ENCODE measurements around the gene TEC. TPM values are rescaled to one million over a fixed set of nuclear protein-coding genes. Genes with fewer than 3 reads are reported as not detected.
"Not testable (repeated sequence)": the region's sequence is repeated elsewhere in the genome, so short reads cannot be mapped to it uniquely, and the experiment has no call there.

TEC gene
- polyA plus RNA-seq, 3 donors, result 3.7 to 4.9 (median 4.0) TPM

DNA sequence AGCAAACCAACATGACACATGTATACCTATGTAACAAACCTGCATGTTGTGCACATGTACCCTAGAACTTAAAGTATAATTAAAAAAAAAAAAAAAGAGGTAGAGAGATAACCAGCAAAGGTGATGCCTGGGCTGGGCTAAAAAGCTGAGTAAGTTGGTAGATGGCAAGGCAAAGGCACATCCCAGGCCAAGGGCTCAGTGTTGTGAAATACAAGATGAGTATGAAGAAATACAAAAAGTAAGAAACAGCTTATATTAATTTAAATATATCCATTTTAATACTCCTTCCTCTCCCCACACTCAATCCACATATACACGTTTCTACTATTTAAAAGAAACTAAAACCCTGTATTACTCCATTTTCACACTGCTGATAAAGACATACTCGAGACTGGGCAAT, 25.8 kb downstream of the TEC start:
- DNase-seq (ENCODE audit: low read depth in 3 of 3, low spot score in 2 of 3), result no peak

GRCh38 chr4:48243429-48243828, 26.2 kb downstream of the TEC start:
- no peak for DNase-seq (ENCODE audit: low read depth in 3 of 3, low spot score in 2 of 3)

DNA sequence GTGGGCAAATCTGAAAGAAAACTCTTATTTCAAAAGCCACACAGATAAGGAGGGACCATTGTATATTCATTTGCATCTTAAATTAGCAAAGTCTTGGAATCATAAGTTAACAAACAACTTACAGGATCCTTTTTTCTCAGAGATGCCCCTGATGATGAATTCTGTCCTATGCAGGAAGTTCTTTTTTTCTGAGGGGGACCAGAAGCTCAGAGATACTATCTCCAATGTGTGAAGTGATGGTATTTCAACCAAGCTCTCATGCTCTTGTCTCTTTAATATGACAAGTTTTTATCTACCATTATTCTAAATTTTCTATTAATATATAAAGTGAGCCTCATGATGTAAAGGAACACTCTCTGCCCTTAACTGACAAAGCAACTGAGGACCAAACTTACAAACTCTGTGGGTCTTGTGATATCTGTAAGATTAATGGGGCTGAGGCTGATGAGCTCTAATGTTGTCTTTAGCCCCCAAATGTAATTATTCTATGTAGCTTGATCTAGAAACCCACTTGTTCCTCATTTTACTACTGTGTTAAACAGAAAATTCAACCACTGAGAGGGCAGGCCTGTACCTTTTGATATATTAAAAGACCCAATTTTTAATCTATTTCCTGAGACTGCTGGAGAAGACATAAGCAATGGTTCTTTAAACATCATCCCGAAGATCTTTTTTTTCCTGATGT, 27.0 kb downstream of the TEC start:
- DNase-seq (ENCODE audit: low read depth in 3 of 3, low spot score in 2 of 3), result no peak

GRCh38 chr4:48241731-48242130, 27.9 kb downstream of the TEC start:
- no peak for DNase-seq (ENCODE audit: low read depth in 3 of 3, low spot score in 2 of 3)

- DNase-seq (ENCODE audit: low read depth in 3 of 3, low spot score in 2 of 3), result no peak
Observed at GRCh38 chr4:48237996-48238645, 31.5 kb downstream of the TEC start.

DNA sequence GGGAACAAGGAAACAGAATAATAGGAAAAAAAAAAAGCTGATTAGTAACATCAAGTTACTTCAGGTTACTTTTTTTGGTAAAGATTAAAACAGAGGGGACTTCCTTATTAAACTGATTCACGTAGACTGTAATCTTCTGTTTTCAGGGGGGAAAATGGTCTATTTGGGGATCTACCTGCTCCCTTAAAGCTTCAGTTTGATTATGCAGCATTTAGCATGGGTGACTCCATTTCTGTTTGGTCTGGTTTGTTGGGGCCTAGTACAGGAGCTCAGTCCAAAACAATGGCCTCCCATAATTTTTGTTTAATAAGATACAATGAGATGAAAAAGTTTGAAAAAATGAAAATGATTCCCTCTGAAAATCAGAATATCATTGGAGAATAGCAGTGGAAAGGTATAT, 34.6 kb downstream of the TEC start:
- no peak for DNase-seq (ENCODE audit: low read depth in 3 of 3, low spot score in 2 of 3)

DNA sequence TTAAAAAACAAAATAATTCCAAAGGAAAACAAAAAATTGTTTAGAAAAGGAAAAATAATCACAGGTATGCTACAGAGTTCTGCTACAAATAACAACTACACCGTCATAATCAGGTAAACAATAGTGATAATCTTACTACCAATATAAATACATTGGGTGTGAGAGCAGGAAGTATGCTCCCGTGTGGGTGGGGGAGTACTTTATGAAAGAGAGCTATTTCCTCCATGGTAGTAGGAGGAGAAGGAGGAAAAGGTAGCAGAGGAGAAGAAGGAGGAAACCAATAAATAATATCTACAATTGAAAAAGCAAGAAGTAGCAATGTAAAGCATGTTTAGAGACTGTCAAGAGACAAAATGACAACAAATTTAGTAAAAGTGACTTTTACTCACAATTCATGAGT, 35.1 kb downstream of the TEC start:
- DNase-seq (ENCODE audit: low read depth in 3 of 3, low spot score in 2 of 3), result no peak

DNA sequence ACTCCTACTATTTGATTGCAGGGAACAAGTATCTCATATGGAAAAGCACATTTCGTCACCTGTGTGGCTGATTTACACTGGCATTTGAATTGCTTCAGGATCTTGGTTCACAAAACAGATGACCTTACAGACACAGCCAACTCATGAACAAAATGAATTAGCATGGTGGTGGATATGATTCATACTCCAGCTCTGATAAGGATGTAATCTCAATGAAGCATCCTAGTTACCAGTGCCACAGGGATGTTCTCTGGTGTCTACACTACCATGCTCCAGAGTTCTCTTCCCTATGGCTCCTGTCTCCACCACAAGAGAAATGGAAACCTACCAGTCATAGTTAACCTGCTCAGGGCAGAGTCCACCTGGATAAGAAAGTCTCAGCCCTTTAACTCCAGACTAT, 40.7 kb downstream of the TEC start:
- no peak for DNase-seq (ENCODE audit: low read depth in 3 of 3, low spot score in 2 of 3)

GRCh38 chr4:48227662-48228061, 42.0 kb downstream of the TEC start:
- no peak for DNase-seq (ENCODE audit: low read depth in 3 of 3, low spot score in 2 of 3)

GRCh38 chr4:48226199-48226598, 43.4 kb downstream of the TEC start:
- no peak for DNase-seq (ENCODE audit: low read depth in 3 of 3, low spot score in 2 of 3)

DNA sequence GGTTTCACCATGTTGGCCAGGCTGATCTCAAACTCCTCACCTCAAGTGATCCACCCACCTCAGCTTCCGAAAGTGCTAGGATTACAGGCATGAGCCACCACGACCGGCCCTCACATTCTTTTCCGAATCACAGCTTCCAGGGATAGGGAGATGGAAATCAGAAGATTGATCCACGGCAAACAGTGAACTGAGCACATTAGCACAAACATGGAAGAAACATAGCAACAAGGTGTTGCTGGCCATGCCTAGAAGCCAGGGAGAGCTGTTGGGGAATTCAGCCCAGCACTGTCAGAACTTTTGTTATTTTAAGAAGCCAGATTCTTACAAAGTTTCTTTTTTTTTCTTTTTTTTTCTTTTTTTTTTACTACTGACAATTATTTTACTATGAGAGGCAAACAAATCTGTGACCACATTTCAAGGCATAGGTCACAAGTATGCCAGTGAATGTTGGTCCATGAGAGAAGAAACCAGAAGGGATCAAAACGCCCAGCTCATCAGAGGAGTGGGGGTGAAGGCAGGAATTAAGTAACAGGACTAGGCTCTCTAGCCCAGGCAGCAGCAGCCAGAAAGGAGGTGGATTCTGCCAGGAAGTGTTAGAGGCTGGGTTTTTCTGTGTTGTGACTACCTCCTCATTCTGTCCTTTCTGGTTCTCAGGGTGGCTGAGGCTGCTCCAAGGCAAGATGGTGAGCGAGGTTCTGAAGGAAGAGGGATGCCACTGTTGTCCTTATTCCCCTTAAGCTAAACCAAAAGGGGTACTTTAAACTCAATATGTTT, 44.1 kb downstream of the TEC start:
- DNase-seq (ENCODE audit: low read depth in 3 of 3, low spot score in 2 of 3), result no peak

- no peak for DNase-seq (ENCODE audit: low read depth in 3 of 3, low spot score in 2 of 3)
Observed at GRCh38 chr4:48224606-48225005, 45.0 kb downstream of the TEC start.

DNA sequence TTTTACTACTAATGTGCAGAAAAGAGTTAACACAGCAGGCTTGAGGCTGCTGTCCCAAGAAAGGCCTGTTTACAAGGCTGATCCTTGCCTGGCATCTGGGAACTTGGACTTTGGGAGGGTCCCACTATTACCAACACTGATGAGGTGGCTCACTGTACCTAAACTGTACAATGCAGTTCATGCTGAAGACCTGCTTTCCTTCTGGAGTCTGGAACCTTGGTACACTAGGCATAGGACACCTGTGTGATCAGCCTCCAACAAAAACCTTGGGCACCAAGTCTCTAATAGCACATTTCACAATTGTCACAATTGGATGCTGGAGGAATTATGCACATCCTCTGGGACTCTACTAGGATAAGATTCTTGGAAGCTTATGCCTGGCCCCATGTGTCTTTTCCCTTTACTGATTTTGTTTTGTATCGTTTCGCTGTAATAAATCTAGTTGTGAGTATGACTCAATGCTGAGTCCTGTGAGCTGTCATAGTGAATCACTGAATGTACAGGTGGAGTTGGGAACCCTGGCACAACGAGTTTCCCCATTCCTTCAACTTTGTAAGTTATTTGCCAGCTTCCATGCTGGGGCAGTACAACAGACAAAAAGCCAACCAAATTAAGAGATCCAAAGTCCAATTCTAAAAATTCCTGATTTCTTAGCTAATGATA, 45.9 kb downstream of the TEC start:
- no peak for DNase-seq (ENCODE audit: low read depth in 3 of 3, low spot score in 2 of 3)

DNA sequence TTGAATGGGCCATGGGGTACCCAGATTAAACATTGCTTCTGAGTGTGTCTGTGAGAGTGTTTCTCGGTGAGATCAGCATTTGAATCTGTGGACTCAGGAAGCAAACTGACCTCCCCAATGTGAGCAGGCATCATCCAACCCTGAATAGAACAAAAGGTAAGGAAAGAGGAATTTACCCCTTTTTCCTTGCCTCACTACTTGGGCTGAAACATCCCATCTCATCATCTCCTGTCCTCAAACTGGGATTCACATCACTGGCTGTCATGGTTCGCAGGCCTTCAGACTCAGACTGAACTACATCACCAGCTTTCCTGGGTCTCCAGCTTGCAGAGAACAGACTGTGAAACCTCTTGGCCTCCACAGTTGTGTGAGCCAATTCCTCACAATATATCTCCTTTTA, 47.1 kb downstream of the TEC start:
- no peak for DNase-seq (ENCODE audit: low read depth in 3 of 3, low spot score in 2 of 3)

DNA sequence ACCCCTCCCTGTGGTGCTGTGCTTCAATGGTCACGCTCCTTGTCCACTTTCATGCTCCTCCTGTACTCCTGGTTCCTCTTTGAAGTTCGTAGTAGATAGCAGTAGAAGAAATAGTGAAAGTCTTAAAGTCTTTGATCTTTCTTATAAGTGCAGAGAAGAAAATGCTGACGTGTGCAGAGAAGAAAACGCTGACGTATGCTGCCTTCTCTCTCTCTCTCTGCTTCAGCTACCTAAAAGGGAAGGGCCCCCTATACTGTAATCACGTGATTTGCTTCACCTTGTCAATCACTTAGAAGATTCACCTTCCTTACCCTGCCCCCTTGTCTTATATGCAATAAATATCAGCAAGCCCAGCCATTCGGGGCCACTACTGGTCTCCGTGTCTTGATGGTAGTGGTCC, 50.2 kb downstream of the TEC start:
- not testable (repeated sequence) for DNase-seq (ENCODE audit: low read depth in 3 of 3, low spot score in 2 of 3)

DNA sequence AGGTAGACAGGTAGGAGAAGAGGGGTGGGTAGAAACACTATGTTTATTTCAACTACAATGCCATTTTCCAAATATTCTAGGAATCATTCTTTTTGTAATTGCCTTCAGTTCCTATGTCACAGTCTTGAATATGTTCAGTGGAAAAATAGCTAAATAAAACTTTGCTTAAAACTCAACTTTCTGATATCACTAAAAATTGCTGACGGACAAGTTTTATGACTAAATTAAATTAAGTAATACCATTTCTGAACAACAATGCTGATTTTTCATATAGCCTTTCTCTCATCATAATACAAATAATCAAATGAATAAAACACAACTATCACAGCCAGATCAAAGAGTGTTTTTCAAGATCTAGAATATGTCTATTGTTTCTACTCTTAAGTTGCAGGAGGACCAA, 53.1 kb downstream of the TEC start:
- DNase-seq (ENCODE audit: low read depth in 3 of 3, low spot score in 2 of 3), result no peak

DNA sequence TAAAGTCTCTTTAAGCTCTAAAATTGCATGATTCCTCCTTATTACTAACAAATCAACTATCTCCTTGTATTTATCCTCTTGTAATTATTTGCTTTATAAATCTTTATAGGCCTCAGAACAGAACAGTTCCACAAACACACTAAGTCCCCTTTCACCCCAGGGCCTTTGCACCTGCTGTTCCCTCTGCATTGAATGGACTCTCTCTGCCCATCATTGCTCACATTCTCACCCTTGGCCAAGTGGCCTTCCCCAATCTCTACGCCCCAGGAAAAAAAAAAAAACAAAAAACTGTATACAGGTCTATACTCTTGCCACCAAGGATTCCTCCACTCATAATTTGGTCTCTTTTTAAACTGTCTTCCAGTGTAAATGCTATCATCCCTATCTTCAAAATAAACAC, 53.7 kb downstream of the TEC start:
- DNase-seq (ENCODE audit: low read depth in 3 of 3, low spot score in 2 of 3), result no peak

- no peak for DNase-seq (ENCODE audit: low read depth in 3 of 3, low spot score in 2 of 3)
Observed at GRCh38 chr4:48212165-48212564, 57.5 kb downstream of the TEC start.

- DNase-seq (ENCODE audit: low read depth in 3 of 3, low spot score in 2 of 3), result no peak
Observed at GRCh38 chr4:48210966-48211328, 58.7 kb downstream of the TEC start.

- no peak for DNase-seq (ENCODE audit: low read depth in 3 of 3, low spot score in 2 of 3)
Observed at GRCh38 chr4:48205626-48206025, 64.0 kb downstream of the TEC start.

DNA sequence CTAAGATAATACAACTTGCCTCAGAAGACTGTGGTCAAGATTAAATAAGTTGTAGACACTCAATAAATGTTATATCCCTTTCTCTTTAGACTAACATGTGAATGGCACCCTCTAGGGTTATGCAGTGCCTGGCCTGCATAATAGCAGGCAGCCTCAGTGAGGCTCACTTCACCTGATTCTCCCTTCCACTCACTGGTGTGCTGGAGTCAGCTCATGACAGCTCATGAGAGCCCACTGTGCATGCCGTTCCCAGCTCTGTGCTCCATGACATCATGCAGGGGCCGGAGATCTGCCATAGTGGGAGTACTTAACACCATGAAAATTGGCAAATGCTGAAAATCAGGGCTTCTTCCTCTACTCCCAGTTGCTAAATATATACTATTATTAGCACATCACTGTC, 64.5 kb downstream of the TEC start:
- DNase-seq (ENCODE audit: low read depth in 3 of 3, low spot score in 2 of 3), result no peak

DNA sequence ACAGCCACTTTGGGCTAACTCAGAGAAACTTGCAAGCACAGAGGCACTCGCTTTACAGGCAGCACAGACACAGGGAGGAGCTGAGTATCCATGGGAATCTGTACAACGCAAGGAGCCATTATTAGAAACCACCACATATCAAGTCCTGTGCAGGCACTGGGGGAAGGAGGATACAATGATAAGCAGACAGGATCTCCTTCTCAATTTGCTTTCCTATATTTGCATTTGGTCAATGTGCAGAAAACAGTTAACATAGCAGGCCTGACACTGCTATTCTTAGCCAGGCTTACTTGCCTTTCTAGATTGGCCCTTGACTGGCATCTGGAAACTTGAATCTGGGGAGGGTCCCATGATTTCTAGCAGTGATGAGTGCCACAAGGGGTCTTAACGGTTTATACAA, 65.8 kb downstream of the TEC start:
- DNase-seq (ENCODE audit: low read depth in 3 of 3, low spot score in 2 of 3), result no peak

Data from right renal cortex interstitium (tissue), 3 donors.